K562 (cell line): ENCODE data around the gene NEDD4L. TPM values are rescaled to one million over a fixed set of nuclear protein-coding genes. Genes with fewer than 3 reads are reported as not detected.

Experiments
- ATAC-seq: fragments of 200-7000 bp; cut with Tn5 transposase; 3 replicates; pipeline ENCODE4 v1.9.1; 2020; ENCODE audit warnings: moderate library complexity
- BruUV-seq: library from RNA; stranded (reverse); fragments of 400-500 nt; replicated peaks from 2 replicates; lab custom pipeline; 2021; lab: Mats Ljungman, UMichigan
- CTCF ChIA-PET: fragments of 300-600 bp; formaldehyde crosslinking; extraction: SDS; loops from one replicate; lab custom pipeline; 2021; ENCODE audit warnings: low intra/inter-chr PET ratio; lab: Yijun Ruan, JAX
- POLR2A ChIA-PET: fragments of 300-600, 350-650 bp; sonication (Branson Sonifier 250); formaldehyde crosslinking; extraction: SDS; loops from one replicate; lab custom pipeline; 2021; ENCODE audit warnings: antibody characterized with exemption, inconsistent platforms; lab: Yijun Ruan, JAX
- DNase-seq, 4 experiments: peaks; one replicate each; pipeline versions ENCODE4 v3.0.0 to v3.0.0-alpha.2; 2011 to 2018; ENCODE audit warnings: low spot score in 3 of 4, mixed read lengths in 3 of 4; ENCODE audit errors: extremely low read depth in 1 of 4
- FAIRE-seq: peaks from 2 replicates; lab custom pipeline; 2011; peaks lifted over from hg19 to GRCh38; lab: Jason Lieb, UNC
- H2AFZ ChIP-seq: 2 replicates; pipeline ENCODE4 v1.6.0; 2011; ENCODE audit warnings: low read depth, low read length, control low read depth, inconsistent platforms
- H3K27ac ChIP-seq: fragments of 200-600 bp; 3 replicates; pipeline ENCODE4 v1.8.0; 2011; ENCODE audit warnings: low read depth, mild to moderate bottlenecking, control low read depth, inconsistent platforms, low read length, moderate library complexity, mixed read lengths; ENCODE audit errors: extremely low read depth
- H3K27me3 ChIP-seq, 2 experiments: fragments of 300-600 bp in 1 of 2; 2 replicates in 1 of 2; 3 replicates in 1 of 2; pipeline versions ENCODE4 v1.6.0 to v1.8.0; 2011; ENCODE audit warnings: inconsistent platforms in 2 of 2, low read length in 2 of 2, mild to moderate bottlenecking in 1 of 2, mixed read lengths in 1 of 2, moderate library complexity in 1 of 2; ENCODE audit not compliant: control insufficient read depth in 2 of 2, insufficient read depth in 2 of 2
- H3K36me3 ChIP-seq: fragments of 300-600 bp; 3 replicates; pipeline ENCODE4 v1.8.0; 2011; ENCODE audit warnings: mild to moderate bottlenecking, low read length, inconsistent platforms; ENCODE audit not compliant: control insufficient read depth, insufficient read depth
- H3K4me1 ChIP-seq, 2 experiments: fragments of 200-600 bp in 1 of 2; replicated peaks in 1 of 2; 2 replicates in 1 of 2; 3 replicates in 1 of 2; pipeline versions ENCODE4 v1.5.1 to v1.8.0; 2011; ENCODE audit warnings: inconsistent platforms in 2 of 2, low read length in 2 of 2, mild to moderate bottlenecking in 1 of 2, mixed read lengths in 1 of 2, moderate library complexity in 1 of 2; ENCODE audit not compliant: control insufficient read depth in 2 of 2, insufficient read depth in 2 of 2
- H3K4me2 ChIP-seq: 2 replicates; pipeline ENCODE4 v1.6.1; 2011; ENCODE audit warnings: low read length, control low read depth, inconsistent platforms, mixed read lengths; ENCODE audit not compliant: insufficient read depth
- H3K4me3 ChIP-seq: fragments of 200-600 bp; sonication (generic), shearing (Covaris generic); 2 replicates; pipeline ENCODE4 v1.5.1; 2016; ENCODE audit warnings: control low read depth, inconsistent platforms
- H3K79me2 ChIP-seq: fragments of 200-600 bp; 3 replicates; pipeline ENCODE4 v1.8.0; 2011; ENCODE audit warnings: low read length, inconsistent platforms; ENCODE audit not compliant: control insufficient read depth, insufficient read depth
- H3K9ac ChIP-seq, 2 experiments: 2 replicates each; pipeline versions ENCODE4 v1.6.0 to v1.6.1; 2011; ENCODE audit warnings: low read depth in 2 of 2, low read length in 2 of 2, control low read depth in 1 of 2, inconsistent platforms in 1 of 2, mild to moderate bottlenecking in 1 of 2, mixed read lengths in 1 of 2; ENCODE audit not compliant: insufficient read depth in 1 of 2
- H3K9me1 ChIP-seq: one replicate; pipeline ENCODE4 v1.6.0; 2011; ENCODE audit warnings: inconsistent platforms, mild to moderate bottlenecking, low read length, moderate library complexity; ENCODE audit not compliant: control insufficient read depth, insufficient read depth
- H3K9me3 ChIP-seq: replicated peaks from 2 replicates; pipeline ENCODE4 v1.5.1; 2011; ENCODE audit warnings: low read depth, low read length, inconsistent platforms; ENCODE audit not compliant: control insufficient read depth, insufficient read depth
- H4K20me1 ChIP-seq: replicated peaks from 2 replicates; pipeline ENCODE4 v1.6.1; 2011; ENCODE audit warnings: low read length, inconsistent platforms, mixed read lengths; ENCODE audit not compliant: control insufficient read depth, insufficient read depth
- CREM ChIP-seq: IDR thresholded peaks from 2 replicates; pipeline ENCODE4 v1.6.1; 2014; ENCODE audit warnings: antibody characterized with exemption, low read depth
- E2F3 ChIP-seq: fragments of 250-450 bp; sonication (Bioruptor Pico); IDR thresholded peaks from 2 replicates; pipeline ENCODE4 v1.4.0; 2020; ENCODE audit warnings: mild to moderate bottlenecking
- E4F1 ChIP-seq: fragments of 250-450 bp; sonication (Bioruptor Pico); IDR thresholded peaks from 2 replicates; pipeline ENCODE4 v1.5.0; 2021; ENCODE audit warnings: mild to moderate bottlenecking, borderline replicate concordance
- GABPB2 ChIP-seq: fragments of 250-450 bp; sonication (Bioruptor Pico); conservative IDR thresholded peaks from 2 replicates; pipeline ENCODE4 v1.5.1; 2021; ENCODE audit warnings: mild to moderate bottlenecking
- HDAC6 ChIP-seq: IDR thresholded peaks from 2 replicates; pipeline ENCODE4 v1.6.1; 2012; ENCODE audit warnings: low read depth, mild to moderate bottlenecking, control low read depth, inconsistent platforms, low read length, moderate library complexity
- HOMEZ ChIP-seq: fragments of 250-450 bp; sonication (Bioruptor Pico); IDR thresholded peaks from 2 replicates; pipeline ENCODE4 v1.4.0; 2020; ENCODE audit warnings: mild to moderate bottlenecking, moderate library complexity
- MTA2 ChIP-seq: fragments of 450-650 bp; IDR thresholded peaks from 2 replicates; pipeline ENCODE4 v1.6.1; 2016; ENCODE audit warnings: low read depth
- SMARCE1 ChIP-seq: fragments of 450-650 bp; IDR thresholded peaks from 2 replicates; pipeline ENCODE4 v1.7.1; 2016; ENCODE audit warnings: mild to moderate bottlenecking
- ZNF12 ChIP-seq: sonication (generic); formaldehyde crosslinking; IDR thresholded peaks from 2 replicates; pipeline ENCODE4 v1.4.0; 2020; ENCODE audit warnings: mild to moderate bottlenecking, missing genetic modification reagents
- ZNF780A ChIP-seq: fragments of 250-450 bp; sonication (Bioruptor Pico); IDR thresholded peaks from 2 replicates; pipeline ENCODE4 v1.5.0; 2021; ENCODE audit warnings: mild to moderate bottlenecking
- ZNF79 ChIP-seq: fragments of 250-450 bp; sonication (Bioruptor Pico); IDR thresholded peaks from 2 replicates; pipeline ENCODE4 v1.4.0; 2020; ENCODE audit warnings: low read depth, mild to moderate bottlenecking, moderate library complexity
- WGBS: fragments of 100-300 bp; shearing (Covaris generic); methylation state at CpG from one replicate; pipeline ENCODE4 v1.1.6; 2016; ENCODE audit warnings: low coverage, mixed read lengths; ENCODE audit not compliant: insufficient coverage; ENCODE audit errors: missing lambda C conversion rate; 5-methylcytosine and 5-hydroxymethylcytosine counted together
- in situ Hi-C: fragments of 300-500 bp; cut with MboI; formaldehyde crosslinking; loops from 4 replicates; pipeline ENCODE4 v1.15.0; 2018; ENCODE audit warnings: inconsistent platforms, mixed read lengths
- intact Hi-C: fragments of 100-400 bp; cut with micrococcal nuclease; formaldehyde crosslinking; loops from 2 replicates; pipeline ENCODE4 v1.14.2; 2022
- polyA plus RNA-seq, 8 experiments: library from polyadenylated mRNA; depleted of rRNA in 4 of 8; stranded (reverse) in 5 of 8; unstranded in 3 of 8; fragments of >200 nt; fragmentation: Nextera tagmentation in 2 of 8; fragmentation: Illumina TruSeq in 1 of 8; extraction: Ambion mirVana in 2 of 8; extraction: Trizol in 1 of 8; gene quantifications; 2 replicates each; pipeline versions ENCODE4 v1.2.1 to v1.2.3, GENCODE V29; 2011 to 2014; ENCODE audit warnings: inconsistent platforms in 1 of 8, missing spikeins in 1 of 8
- total RNA-seq, 7 experiments: library from RNA; depleted of rRNA in 6 of 7; stranded (reverse); fragments of >200 nt in 6 of 7; fragmentation: Illumina TruSeq in 2 of 7; extraction: Trizol in 2 of 7; gene quantifications; 2 replicates each; pipeline versions ENCODE4 v1.2.1 to v1.2.3, GENCODE V29; 2011 to 2021; ENCODE audit warnings: low replicate concordance in 1 of 7
- TF ChIP-seq, protein P1 (sequence below): sonication (generic); formaldehyde crosslinking; IDR thresholded peaks from 2 replicates; pipeline ENCODE4 v1.8.0; 2022; ENCODE audit warnings: missing genetic modification reagents, mild to moderate bottlenecking, borderline replicate concordance
- TF ChIP-seq, protein P2 (sequence below), 3 experiments: IDR thresholded peaks in 2 of 3; conservative IDR thresholded peaks in 1 of 3; 2 replicates each; pipeline ENCODE4 v1.5.1; 2011 to 2012; ENCODE audit warnings: low read length in 3 of 3, mild to moderate bottlenecking in 3 of 3, control low read depth in 2 of 3, improper control_type of control experiment in 1 of 3, inconsistent platforms in 1 of 3, low read depth in 1 of 3, mixed read lengths in 1 of 3, moderate library complexity in 1 of 3; ENCODE audit not compliant: insufficient read depth in 2 of 3

Gene NEDD4L
- total and polyA plus RNA-seq, 9 of the 15 experiments (the other 6 are each of a cell fraction or from before 2014, with no cell fraction given), result 8.1 to 33.4 (median 19.9) TPM

DNA sequence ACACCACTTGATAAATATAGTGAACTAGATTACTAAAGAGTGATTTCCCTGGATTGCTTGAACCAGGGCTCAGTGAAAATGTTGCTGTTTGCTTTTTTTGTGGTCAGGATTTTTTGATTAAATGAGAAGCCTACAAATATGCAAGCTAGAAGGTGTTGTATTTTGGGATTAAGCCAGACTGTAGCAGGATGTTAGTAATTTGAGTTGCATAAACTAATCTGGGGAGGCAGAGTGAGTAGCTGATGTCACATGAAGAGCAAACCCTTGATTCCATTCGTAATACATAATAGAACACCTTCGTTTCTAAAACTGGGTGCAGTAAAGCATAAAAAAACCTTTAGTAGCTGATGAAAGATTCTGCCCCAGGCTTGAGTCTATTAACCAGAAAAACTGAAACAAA, 32.0 kb downstream of the NEDD4L start (continued):
- no peak for TF ChIP-seq E4F1 (CRISPR knock-in tag)
- no peak for TF ChIP-seq E2F3

DNA sequence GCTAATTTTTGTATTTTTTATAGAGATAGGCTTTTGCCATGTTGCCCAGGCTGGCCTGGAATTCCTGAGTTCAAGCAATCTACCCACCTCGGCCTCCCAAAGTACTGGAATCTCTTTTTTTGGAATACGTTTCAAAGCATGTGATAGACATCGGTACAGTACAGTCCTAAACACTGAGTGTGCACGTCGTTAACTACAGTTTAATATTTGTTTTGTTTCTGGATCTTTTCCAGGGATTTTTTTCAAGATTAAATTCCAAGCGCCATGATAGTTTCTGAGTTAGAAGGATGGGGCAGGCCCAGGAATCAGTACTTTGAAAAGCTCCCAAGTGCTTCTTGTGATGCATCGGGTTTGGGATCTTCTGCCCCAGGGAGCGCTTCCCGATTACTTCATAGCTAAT, 33.3 kb downstream of the NEDD4L start:
- Histone ChIP-seq H3K79me2 (peaks cover 24% of the 10 kb centered on the region), H3K4me1 (peaks cover 10 to 21% of the 10 kb centered on the region in 2 experiments; a peak in 3 of 5 replicates), H3K4me3 (no peak overlapping the region), H3K9me1 (no peaks in the 10 kb centered on the region), H3K36me3 (no peaks in the 10 kb centered on the region), H4K20me1 (no peaks in the 10 kb centered on the region), H3K4me2 (no peak overlapping the region), H3K27me3 (no peaks in the 10 kb centered on the region), H3K9me3 (no peaks in the 10 kb centered on the region), H3K27ac (no peak overlapping the region), H2AFZ (no peak overlapping the region), H3K9ac (no peak overlapping the region)
- ATAC-seq (no peak), FAIRE-seq (no peak), DNase-seq (no peak)
- intact Hi-C loops, result no loop called here
- BruUV-seq, result no TSS peak
- POLR2A ChIA-PET, result interaction anchor here (0.6 to 2.6 kb wide), 3 partner anchors 10 to 312 kb away, joined by 3 to 10 read pairs (median 3); no protein-coding TSS in a partner anchor
- in situ Hi-C loops, result no loop called here
- CTCF ChIA-PET, result no interaction called here
- 85% methylated on average over 9 of the region's 9 CpGs for WGBS
- TF ChIP-seq ZNF12 (CRISPR knock-in tag) (no peak), GABPB2 (CRISPR knock-in tag) (no peak), ZNF79 (CRISPR knock-in tag) (no peak), HDAC6 (no peak), MTA2 (no peak), ZNF780A (CRISPR knock-in tag) (no peak), SMARCE1 (no peak), CREM (no peak), HOMEZ (CRISPR knock-in tag) (no peak)
- TF ChIP-seq, protein P1, sequence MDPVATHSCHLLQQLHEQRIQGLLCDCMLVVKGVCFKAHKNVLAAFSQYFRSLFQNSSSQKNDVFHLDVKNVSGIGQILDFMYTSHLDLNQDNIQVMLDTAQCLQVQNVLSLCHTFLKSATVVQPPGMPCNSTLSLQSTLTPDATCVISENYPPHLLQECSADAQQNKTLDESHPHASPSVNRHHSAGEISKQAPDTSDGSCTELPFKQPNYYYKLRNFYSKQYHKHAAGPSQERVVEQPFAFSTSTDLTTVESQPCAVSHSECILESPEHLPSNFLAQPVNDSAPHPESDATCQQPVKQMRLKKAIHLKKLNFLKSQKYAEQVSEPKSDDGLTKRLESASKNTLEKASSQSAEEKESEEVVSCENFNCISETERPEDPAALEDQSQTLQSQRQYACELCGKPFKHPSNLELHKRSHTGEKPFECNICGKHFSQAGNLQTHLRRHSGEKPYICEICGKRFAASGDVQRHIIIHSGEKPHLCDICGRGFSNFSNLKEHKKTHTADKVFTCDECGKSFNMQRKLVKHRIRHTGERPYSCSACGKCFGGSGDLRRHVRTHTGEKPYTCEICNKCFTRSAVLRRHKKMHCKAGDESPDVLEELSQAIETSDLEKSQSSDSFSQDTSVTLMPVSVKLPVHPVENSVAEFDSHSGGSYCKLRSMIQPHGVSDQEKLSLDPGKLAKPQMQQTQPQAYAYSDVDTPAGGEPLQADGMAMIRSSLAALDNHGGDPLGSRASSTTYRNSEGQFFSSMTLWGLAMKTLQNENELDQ (CRISPR knock-in tag), result no peak
- TF ChIP-seq, protein P2, sequence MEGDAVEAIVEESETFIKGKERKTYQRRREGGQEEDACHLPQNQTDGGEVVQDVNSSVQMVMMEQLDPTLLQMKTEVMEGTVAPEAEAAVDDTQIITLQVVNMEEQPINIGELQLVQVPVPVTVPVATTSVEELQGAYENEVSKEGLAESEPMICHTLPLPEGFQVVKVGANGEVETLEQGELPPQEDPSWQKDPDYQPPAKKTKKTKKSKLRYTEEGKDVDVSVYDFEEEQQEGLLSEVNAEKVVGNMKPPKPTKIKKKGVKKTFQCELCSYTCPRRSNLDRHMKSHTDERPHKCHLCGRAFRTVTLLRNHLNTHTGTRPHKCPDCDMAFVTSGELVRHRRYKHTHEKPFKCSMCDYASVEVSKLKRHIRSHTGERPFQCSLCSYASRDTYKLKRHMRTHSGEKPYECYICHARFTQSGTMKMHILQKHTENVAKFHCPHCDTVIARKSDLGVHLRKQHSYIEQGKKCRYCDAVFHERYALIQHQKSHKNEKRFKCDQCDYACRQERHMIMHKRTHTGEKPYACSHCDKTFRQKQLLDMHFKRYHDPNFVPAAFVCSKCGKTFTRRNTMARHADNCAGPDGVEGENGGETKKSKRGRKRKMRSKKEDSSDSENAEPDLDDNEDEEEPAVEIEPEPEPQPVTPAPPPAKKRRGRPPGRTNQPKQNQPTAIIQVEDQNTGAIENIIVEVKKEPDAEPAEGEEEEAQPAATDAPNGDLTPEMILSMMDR (IDR thresholded peaks at IDR 0.05 in 2 of 3, conservative IDR thresholded peaks at IDR 0.05 in 1 of 3; ENCODE audit: insufficient read depth in 2 of 3, low read depth in 1 of 3, low read length in 3 of 3), result no peak
